HG03432 (cell line): ENCODE measurements around the gene TMEM179.
A peak's percentile ranks its signal among the peaks of the same experiment; 100 is the strongest.
"Not testable (repeated sequence)": the region's sequence is repeated elsewhere in the genome, so short reads cannot be mapped to it uniquely, and the experiment has no call there.

Source experiments
- ATAC-seq: cut with Tn5 transposase; IDR thresholded peaks from one replicate; pipeline ENCODE4 v1.9.1; 2021; ENCODE audit warnings: mild to moderate bottlenecking, moderate library complexity; ENCODE audit not compliant: unreplicated experiment

Gene TMEM179

DNA sequence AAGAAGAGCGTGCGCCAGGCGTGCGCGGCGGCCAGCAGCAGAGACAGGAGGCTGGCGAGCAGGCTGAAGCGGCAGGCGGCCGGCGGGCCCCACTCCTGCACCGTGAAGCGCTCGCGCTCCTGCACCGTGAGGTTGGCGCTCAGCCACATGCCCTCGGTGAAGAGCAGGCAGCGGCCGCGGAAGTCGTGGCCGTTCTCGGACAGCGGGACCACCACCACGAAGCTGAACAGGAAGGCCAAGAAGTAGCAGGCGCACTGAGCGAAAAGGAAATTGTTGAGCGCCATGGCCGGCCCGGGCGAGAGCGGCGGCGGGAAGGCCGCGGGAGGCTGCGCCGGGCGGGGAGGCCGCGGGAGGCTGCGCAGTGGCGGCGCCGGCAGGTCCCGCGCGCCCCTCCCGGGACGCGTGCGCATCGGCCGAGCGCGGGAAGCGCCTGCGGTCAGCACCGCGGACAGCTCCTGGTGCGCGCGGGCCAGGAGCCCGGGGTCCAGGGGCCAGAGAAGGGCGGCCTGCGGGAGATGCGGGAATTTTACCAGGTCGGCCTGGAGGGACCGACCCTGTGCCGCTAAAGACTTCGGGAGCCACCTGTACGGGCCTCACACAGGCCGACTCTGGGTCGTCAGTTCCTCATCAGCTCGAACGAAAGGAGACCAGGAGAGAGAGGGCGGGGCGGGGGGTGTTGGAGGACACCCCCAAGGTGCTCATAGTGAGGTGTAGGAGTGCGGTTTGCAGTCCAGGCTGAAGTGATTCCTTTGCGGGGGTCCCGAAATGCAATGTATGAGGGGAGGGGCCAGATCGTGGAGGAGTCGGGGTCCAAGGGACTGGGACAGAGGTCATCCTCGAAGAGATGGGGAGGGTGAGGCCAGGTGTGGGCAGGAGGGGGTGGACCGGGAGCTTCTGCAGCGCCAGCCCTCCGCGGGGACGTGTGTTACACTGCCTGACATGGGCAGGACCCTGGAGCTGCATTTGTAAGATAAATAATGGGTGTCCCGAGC is at the start of gene TMEM179:
Gene TMEM179, minus strand, starts transcription at position 315 of the 992 bp plus-strand sequence. Its CDS starts 31 bp downstream, at position 284.
- ATAC-seq: no peak

DNA sequence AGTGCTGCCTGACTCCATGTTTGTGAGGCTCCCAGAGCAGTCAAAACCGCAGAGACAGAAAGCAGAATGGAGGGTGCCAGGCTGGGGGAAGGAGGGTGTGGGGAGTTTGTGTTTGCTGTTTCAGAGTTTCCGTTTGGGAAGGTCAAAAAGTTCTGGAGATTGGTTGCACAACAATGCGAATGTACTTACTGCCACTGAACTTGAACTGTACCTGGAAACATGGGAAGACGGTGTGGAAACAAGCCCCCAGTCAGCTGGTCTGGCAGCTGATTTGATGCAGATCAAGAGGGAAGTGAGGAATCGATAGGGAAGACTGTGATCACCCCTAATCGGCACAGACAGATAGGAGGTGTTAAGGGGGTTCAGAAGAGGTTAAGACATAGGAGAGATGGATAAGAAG is 49.5 kb upstream of the TMEM179 start:
- ATAC-seq: no peak

DNA sequence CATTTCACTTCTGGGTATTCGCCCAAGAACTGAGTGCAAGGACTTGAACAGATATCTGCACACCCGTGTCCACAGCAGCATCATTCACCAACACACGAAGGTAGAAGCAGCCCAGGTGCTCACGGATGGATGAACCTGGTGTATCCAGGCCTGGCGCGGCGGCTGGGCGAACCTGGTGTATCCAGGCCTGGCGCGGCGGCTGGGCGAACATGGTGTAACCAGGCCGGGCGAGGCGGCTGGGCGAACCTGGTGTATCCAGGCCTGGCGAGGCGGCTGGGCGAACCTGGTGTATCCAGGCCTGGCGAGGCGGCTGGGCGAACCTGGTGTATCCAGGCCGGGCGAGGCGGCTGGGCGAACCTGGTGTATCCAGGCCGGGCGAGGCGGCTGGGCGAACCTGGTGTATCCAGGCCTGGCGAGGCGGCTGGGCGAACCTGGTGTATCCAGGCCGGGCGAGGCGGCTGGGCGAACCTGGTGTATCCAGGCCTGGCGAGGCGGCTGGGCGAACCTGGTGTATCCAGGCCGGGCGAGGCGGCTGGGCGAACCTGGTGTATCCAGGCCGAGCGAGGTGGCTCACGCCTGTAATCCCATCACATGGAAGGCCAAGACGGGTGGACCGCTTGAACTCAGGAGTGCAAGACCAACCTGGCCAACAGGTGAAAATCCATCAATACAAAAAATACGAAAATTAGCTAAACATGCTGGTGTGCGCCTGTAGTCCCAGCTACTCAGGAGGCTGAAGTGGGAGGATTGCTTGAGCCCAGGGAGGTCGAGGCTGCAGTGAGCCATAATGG is 48.8 kb upstream of the TMEM179 start:
- not testable (repeated sequence) for ATAC-seq

GRCh38 chr14:104652386-104652785 is 47.8 kb upstream of the TMEM179 start:
- no peak for ATAC-seq

DNA sequence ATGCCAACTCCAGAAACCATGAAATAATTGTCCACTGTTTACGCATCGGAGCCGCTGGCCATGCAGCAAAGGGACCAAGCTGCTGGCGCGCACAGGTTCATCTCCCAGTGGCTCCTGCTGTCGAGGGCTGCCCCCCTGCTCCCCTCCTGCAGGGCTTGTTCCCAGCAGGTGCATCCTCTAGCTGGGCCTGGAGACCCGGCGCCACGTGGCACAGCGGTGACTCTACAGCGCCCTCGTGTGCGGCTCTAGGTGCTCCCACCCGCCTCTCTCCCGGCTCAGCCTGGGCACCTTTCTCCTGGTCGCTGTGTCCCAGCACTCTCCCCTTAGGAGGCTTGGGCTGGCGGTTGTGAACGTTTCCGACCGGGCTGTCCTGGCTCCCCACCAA is 47.3 kb upstream of the TMEM179 start:
- no peak for ATAC-seq

GRCh38 chr14:104650981-104651875 is 46.7 kb upstream of the TMEM179 start:
- no peak for ATAC-seq

- ATAC-seq: peak; percentile 76
Observed at GRCh38 chr14:104650057-104650980, 45.7 kb upstream of the TMEM179 start.

GRCh38 chr14:104647467-104648043 is 43.0 kb upstream of the TMEM179 start:
- no peak for ATAC-seq

- ATAC-seq: no peak
Observed at GRCh38 chr14:104644656-104645378, 40.2 kb upstream of the TMEM179 start.

DNA sequence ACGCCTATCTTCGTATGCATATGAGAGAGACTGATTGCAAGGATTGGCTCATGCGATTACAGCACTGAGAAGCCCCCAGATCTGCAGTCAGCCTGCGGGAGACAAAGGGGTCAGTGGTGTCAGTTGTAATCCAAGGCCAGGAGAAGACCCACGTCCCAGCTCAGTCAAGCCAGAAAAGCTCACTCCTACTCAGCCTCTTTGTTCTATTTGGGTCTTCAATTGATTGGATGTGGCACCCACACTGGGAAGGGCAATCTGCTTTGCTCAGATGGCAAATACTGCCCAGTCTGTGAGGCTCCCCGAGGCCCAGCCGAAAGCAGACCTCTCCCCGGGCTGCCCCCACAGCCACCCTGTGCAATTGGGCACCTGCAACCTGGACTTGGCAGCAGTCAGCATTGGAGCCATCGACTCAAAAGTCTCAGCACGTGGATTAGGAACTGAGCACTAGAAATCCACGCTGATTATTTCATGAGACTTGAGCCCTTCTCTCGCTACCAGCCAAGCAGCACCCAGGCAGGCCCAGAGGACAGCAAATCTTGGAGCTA is 39.6 kb upstream of the TMEM179 start:
- ATAC-seq: no peak

GRCh38 chr14:104643306-104643705 is 38.7 kb upstream of the TMEM179 start:
- no peak for ATAC-seq

- no peak for ATAC-seq
Observed at GRCh38 chr14:104642540-104642868, 37.9 kb upstream of the TMEM179 start.

- no peak for ATAC-seq
Observed at GRCh38 chr14:104641753-104642539, 37.4 kb upstream of the TMEM179 start.

GRCh38 chr14:104640681-104641080 is 36.1 kb upstream of the TMEM179 start:
- ATAC-seq: no peak

- peak; percentile 51 for ATAC-seq
Observed at GRCh38 chr14:104639885-104640548, 35.4 kb upstream of the TMEM179 start.

GRCh38 chr14:104639471-104639870 is 34.9 kb upstream of the TMEM179 start:
- no peak for ATAC-seq

DNA sequence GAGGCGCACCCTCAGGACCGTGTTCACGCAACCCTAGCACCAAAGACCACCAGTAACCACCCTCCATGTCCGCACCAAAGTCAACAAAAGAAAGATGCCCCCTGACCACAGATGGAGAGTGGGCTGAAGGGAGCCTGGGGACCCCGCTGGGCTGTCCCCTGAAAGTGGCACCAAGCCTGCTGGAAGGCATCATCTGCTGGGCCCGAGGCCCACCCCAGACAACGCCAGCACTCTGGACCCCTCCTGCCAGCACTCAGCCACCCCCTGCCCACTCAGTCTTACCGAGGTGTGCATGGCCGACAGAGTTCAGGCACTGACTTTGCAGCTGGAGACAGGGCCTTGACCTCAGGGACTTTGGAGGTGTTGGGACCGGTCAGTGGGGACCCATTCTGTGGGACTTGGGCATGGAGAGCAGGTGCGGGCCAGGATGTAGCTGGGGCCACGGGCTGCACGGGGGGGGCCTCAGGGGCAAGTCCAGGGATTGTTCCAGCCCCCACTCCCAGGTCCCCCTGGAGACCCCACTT is 34.4 kb upstream of the TMEM179 start:
- no peak for ATAC-seq
